Trophoblast cell (in vitro differentiated cells and primary cell): ENCODE measurements around the gene OR4X1.

Source experiments
- DNase-seq, 2 donors: peaks; one replicate each; pipeline ENCODE4 v3.0.0-alpha.2; 2016
- H2AFZ ChIP-seq: 2 replicates; pipeline ENCODE4 v1.6.1; 2013; ENCODE audit warnings: low read length, moderate library complexity, mild to moderate bottlenecking; ENCODE audit not compliant: insufficient read depth, poor library complexity
- H2AK5ac ChIP-seq: 2 replicates; pipeline ENCODE4 v1.6.1; 2013; ENCODE audit warnings: mild to moderate bottlenecking, low read length
- H2BK120ac ChIP-seq: 2 replicates; pipeline ENCODE4 v1.6.1; 2013; ENCODE audit warnings: low read length, mild to moderate bottlenecking, moderate library complexity; ENCODE audit not compliant: insufficient read depth, poor library complexity
- H2BK12ac ChIP-seq: 2 replicates; pipeline ENCODE4 v1.6.1; 2013; ENCODE audit warnings: mild to moderate bottlenecking, low read length, moderate library complexity
- H2BK5ac ChIP-seq: 2 replicates; pipeline ENCODE4 v1.6.1; 2013; ENCODE audit warnings: low read length, low read depth, moderate library complexity, mild to moderate bottlenecking; ENCODE audit not compliant: poor library complexity
- H3K14ac ChIP-seq: 2 replicates; pipeline ENCODE4 v1.6.1; 2013; ENCODE audit warnings: mild to moderate bottlenecking, low read length
- H3K18ac ChIP-seq: 2 replicates; pipeline ENCODE4 v1.6.1; 2013; ENCODE audit warnings: mild to moderate bottlenecking, low read length
- H3K23ac ChIP-seq: 2 replicates; pipeline ENCODE4 v1.6.1; 2013; ENCODE audit warnings: low read length
- H3K27ac ChIP-seq: 2 replicates; pipeline ENCODE4 v1.5.1; 2013; ENCODE audit warnings: low read depth, mild to moderate bottlenecking, inconsistent platforms, low read length, moderate library complexity
- H3K27me3 ChIP-seq: 2 replicates; pipeline ENCODE4 v1.6.1; 2013; ENCODE audit warnings: inconsistent platforms, mild to moderate bottlenecking, low read length, moderate library complexity; ENCODE audit not compliant: insufficient read depth
- H3K36me3 ChIP-seq, 2 experiments: 1 replicate in 1 of 2; 2 replicates in 1 of 2; pipeline ENCODE4 v1.6.1; 2013; ENCODE audit warnings: low read length in 2 of 2, mild to moderate bottlenecking in 2 of 2, moderate library complexity in 1 of 2; ENCODE audit not compliant: insufficient read depth in 2 of 2, control insufficient read depth in 1 of 2
- H3K4ac ChIP-seq: 2 replicates; pipeline ENCODE4 v1.6.1; 2013; ENCODE audit warnings: low read depth, mild to moderate bottlenecking, low read length, moderate library complexity
- H3K4me1 ChIP-seq, 2 experiments: 1 replicate in 1 of 2; 2 replicates in 1 of 2; pipeline ENCODE4 v1.6.1; 2013; ENCODE audit warnings: low read length in 2 of 2, mild to moderate bottlenecking in 2 of 2, moderate library complexity in 1 of 2; ENCODE audit not compliant: insufficient read depth in 2 of 2, control insufficient read depth in 1 of 2
- H3K4me2 ChIP-seq: 2 replicates; pipeline ENCODE4 v1.6.1; 2013; ENCODE audit warnings: inconsistent platforms, mild to moderate bottlenecking, low read length, moderate library complexity
- H3K4me3 ChIP-seq: 2 replicates; pipeline ENCODE4 v1.5.1; 2013; ENCODE audit warnings: mild to moderate bottlenecking, low read depth, low read length, inconsistent platforms
- H3K79me1 ChIP-seq: one replicate; pipeline ENCODE4 v1.6.1; 2013; ENCODE audit warnings: low read length
- H3K79me2 ChIP-seq: 2 replicates; pipeline ENCODE4 v1.6.1; 2013; ENCODE audit warnings: low read length, mild to moderate bottlenecking; ENCODE audit not compliant: control insufficient read depth, insufficient read depth, poor library complexity
- H3K9ac ChIP-seq: 2 replicates; pipeline ENCODE4 v1.6.1; 2013; ENCODE audit warnings: mild to moderate bottlenecking, low read length
- H3K9me3 ChIP-seq: 2 replicates; pipeline ENCODE4 v1.6.1; 2013; ENCODE audit warnings: low read depth, mild to moderate bottlenecking, control low read depth, inconsistent platforms, low read length; ENCODE audit not compliant: insufficient read depth
- H4K12ac ChIP-seq: 2 replicates; pipeline ENCODE4 v1.6.1; 2013; ENCODE audit warnings: low read depth, mild to moderate bottlenecking, low read length, moderate library complexity
- H4K8ac ChIP-seq: 2 replicates; pipeline ENCODE4 v1.6.1; 2013; ENCODE audit warnings: low read depth, mild to moderate bottlenecking, low read length, moderate library complexity
- H4K91ac ChIP-seq: one replicate; pipeline ENCODE4 v1.6.1; 2013; ENCODE audit warnings: low read depth, mild to moderate bottlenecking, low read length, moderate library complexity
- WGBS: extraction: QIAGEN DNeasy Blood & Tissue Kit; methylation state at CpG from one replicate; pipeline ENCODE4 v1.1.7; 2013; ENCODE audit warnings: missing lambda C conversion rate; ENCODE audit not compliant: insufficient read length, insufficient coverage; ENCODE audit errors: extremely low coverage; 5-methylcytosine and 5-hydroxymethylcytosine counted together

OR4X1 gene

DNA sequence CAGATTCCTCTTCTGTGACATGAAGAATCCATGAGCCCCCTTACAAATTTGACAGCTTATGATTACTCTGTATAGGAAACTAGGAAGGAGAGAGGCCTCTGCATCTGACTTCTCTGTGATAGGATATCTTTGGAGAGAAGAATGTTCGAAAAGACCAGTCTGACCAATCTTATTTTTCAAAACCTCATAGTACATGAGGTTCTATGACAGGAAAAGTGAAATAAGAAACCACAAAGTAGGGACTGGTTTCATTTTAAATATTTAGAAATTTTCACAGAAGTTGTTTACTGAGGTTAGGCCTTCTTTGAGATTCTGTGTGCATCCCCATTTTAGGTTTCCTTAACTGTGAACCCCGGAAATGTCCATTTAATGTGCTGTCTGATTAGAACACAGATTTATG, 2.1 kb upstream of the OR4X1 start:
- Histone ChIP-seq H2AK5ac (no peak overlapping the region), H3K23ac (no peak overlapping the region), H3K79me2 (no peaks in the 10 kb centered on the region), H2BK12ac (no peak overlapping the region), H4K12ac (no peak overlapping the region), H3K27me3 (peaks cover 2% of the 10 kb centered on the region), H3K4ac (no peak overlapping the region), H4K8ac (no peak overlapping the region), H3K27ac (no peak overlapping the region), H3K36me3 (no peaks in the 10 kb centered on the region), H3K79me1 (no peaks in the 10 kb centered on the region), H3K18ac (no peak overlapping the region), H3K4me2 (no peak overlapping the region), H3K9me3 (peaks cover 13% of the 10 kb centered on the region), H2BK120ac (no peak overlapping the region), H2AFZ (no peak overlapping the region), H3K4me3 (no peak overlapping the region), H2BK5ac (no peak overlapping the region), H3K4me1 (no peaks in the 10 kb centered on the region), H4K91ac (no peak overlapping the region), H3K9ac (no peak overlapping the region), H3K14ac (no peak overlapping the region)
- DNase-seq: no peak
- no CpG with 5 or more reads among the region's 2 CpGs for WGBS

GRCh38 chr11:48270621-48271020, 7.0 kb downstream of the OR4X1 start:
- Histone ChIP-seq H3K9me3 (peaks cover 6% of the 10 kb centered on the region), H3K27ac (no peak overlapping the region), H2AK5ac (no peak overlapping the region), H3K14ac (no peak overlapping the region), H3K36me3 (no peaks in the 10 kb centered on the region), H2AFZ (no peak overlapping the region), H3K18ac (no peak overlapping the region), H4K8ac (no peak overlapping the region), H4K12ac (no peak overlapping the region), H3K4me2 (no peak overlapping the region), H2BK5ac (no peak overlapping the region), H3K79me1 (no peaks in the 10 kb centered on the region), H3K27me3 (no peaks in the 10 kb centered on the region), H2BK120ac (no peak overlapping the region), H4K91ac (no peak overlapping the region), H3K9ac (no peak overlapping the region), H3K4ac (no peak overlapping the region), H3K79me2 (no peaks in the 10 kb centered on the region), H3K4me1 (no peaks in the 10 kb centered on the region), H3K23ac (no peak overlapping the region), H2BK12ac (no peak overlapping the region), H3K4me3 (no peak overlapping the region)
- DNase-seq: no peak
- WGBS: no CpG with 5 or more reads among the region's 3 CpGs

DNA sequence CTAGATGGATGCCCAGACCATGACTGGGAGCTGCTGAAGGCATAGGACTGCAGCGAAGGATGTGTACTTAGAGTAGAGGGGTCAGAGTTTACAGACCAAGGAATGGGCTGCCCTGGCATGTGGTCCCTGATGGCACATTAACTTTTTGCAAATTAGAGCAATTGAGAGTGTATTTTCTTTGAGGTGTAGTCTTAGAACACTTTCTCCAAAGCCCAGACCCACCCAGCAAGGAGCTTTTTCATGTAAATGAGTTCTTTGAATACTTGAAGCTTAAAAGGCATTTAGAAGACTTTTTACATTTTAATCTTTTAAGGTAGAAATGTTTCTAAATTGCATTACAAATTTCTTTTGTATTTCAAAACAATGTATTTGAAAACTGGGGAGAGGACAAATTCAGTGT, 8.9 kb downstream of the OR4X1 start:
- H2BK120ac ChIP-seq: no peak overlapping the region
- H3K27ac ChIP-seq: no peak overlapping the region
- H3K79me1 ChIP-seq: no peaks in the 10 kb centered on the region
- H2AFZ ChIP-seq: no peak overlapping the region
- H2BK12ac ChIP-seq: no peak overlapping the region
- no peak overlapping the region for H3K23ac ChIP-seq
- H4K8ac ChIP-seq: no peak overlapping the region
- H3K9me3 ChIP-seq: peaks cover 5% of the 10 kb centered on the region
- H4K12ac ChIP-seq: no peak overlapping the region
- no peak overlapping the region for H2BK5ac ChIP-seq
- no peak overlapping the region for H2AK5ac ChIP-seq
- no peak overlapping the region for H3K4ac ChIP-seq
- H4K91ac ChIP-seq: no peak overlapping the region
- H3K4me2 ChIP-seq: no peak overlapping the region
- no peaks in the 10 kb centered on the region for H3K27me3 ChIP-seq
- H3K4me3 ChIP-seq: no peak overlapping the region
- H3K14ac ChIP-seq: no peak overlapping the region
- H3K18ac ChIP-seq: no peak overlapping the region
- H3K36me3 ChIP-seq: no peaks in the 10 kb centered on the region
- H3K79me2 ChIP-seq: no peaks in the 10 kb centered on the region
- no peaks in the 10 kb centered on the region for H3K4me1 ChIP-seq
- DNase-seq: no peak
- no peak overlapping the region for H3K9ac ChIP-seq
- WGBS: no CpG with 5 or more reads among the region's 1 CpG

- Histone ChIP-seq H2BK12ac (no peak within 1 kb of the TSS), H3K18ac (no peak within 1 kb of the TSS), H3K27ac (no peak within 1 kb of the TSS), H2AFZ (no peak within 1 kb of the TSS), H3K79me2 (no peaks in the 10 kb centered on the region), H3K4me3 (no peak within 1 kb of the TSS), H3K14ac (no peak within 1 kb of the TSS), H4K91ac (no peak within 1 kb of the TSS), H3K23ac (no peak within 1 kb of the TSS), H3K27me3 (no peaks in the 10 kb centered on the region), H3K9me3 (peaks cover 17% of the 10 kb centered on the region), H2BK120ac (no peak within 1 kb of the TSS), H3K36me3 (no peaks in the 10 kb centered on the region), H3K79me1 (no peaks in the 10 kb centered on the region), H4K12ac (no peak within 1 kb of the TSS), H3K4ac (no peak within 1 kb of the TSS), H3K4me1 (no peaks in the 10 kb centered on the region), H2AK5ac (no peak within 1 kb of the TSS), H3K4me2 (no peak within 1 kb of the TSS), H2BK5ac (no peak within 1 kb of the TSS), H3K9ac (no peak within 1 kb of the TSS), H4K8ac (no peak within 1 kb of the TSS)
- DNase-seq: no peak
- WGBS: no CpG with 5 or more reads among the region's 1 CpG
Observed at GRCh38 chr11:48305923-48306322, 42.3 kb downstream of the OR4X1 start, which contains the start of gene OR4S1. TSS of gene OR4S1 (plus strand) at chr11:48306223. CDS start at chr11:48306223, 0 bp downstream.
